ENCODE results near the gene ETNK2.

DNA sequence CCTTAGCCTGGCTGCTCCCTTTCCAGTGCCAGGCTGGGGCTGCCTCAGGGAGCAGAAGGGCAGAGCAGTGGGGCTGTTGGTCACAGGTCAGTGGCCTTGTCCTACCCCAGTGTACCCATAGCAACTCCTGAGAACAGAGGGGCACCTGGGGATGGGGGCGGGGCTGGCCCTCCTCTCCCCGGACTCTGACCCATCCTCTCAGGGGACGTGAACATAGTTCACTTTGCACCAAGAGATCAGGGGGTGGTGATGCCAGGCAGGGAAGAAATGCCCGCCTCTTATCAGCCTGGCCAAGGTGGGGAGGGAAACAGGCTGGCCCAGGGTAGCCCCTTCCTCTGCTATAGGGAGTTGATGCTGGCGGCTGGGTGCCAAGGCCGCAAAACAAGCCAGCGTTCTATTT is 4.9 kb downstream of the ETNK2 start:
- no peak for TF ChIP-seq ZNF274 (IDR thresholded peaks at IDR 0.05; ENCODE audit: low read depth, low read length)
- no peak for TF ChIP-seq SUZ12 (IDR thresholded peaks at IDR 0.05; ENCODE audit: extremely low read depth, insufficient read depth, insufficient read length)

Data from NT2/D1 (cell line).